ENCODE measurements around the gene LMO4. TPM values are rescaled to one million over a fixed set of nuclear protein-coding genes. Genes with fewer than 3 reads are reported as not detected.

Gene LMO4
- total and polyA plus RNA-seq, 4 donors: 16.8 to 23.2 (median 17.8) TPM

DNA sequence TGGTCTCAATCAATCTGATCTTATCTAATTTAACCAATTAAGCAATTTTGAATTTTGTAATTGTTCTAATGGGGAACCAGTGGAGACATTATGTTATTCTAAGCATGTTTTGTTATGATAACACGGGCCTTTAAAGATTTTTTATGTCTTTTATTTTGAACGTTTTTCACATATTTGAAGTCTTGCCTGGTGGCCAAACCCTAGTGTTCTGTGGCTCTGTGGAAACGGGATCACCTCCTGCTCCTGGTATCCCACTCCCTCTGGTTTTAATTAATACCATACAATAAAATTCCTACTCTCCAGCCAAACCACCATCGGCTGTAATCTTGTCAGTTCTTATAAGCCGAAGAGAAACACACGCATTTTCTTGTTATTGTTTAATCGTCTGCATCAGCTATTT, 22.9 kb upstream of the LMO4 start:
- no peak overlapping the region for H3K4me3 ChIP-seq (ENCODE audit: low read depth in 1 of 3, low read length in 3 of 3)
- H3K27me3 ChIP-seq (ENCODE audit: control insufficient read depth in 4 of 4, insufficient read depth in 4 of 4, low read length in 3 of 4): peaks cover 0 to 4% (median 0%) of the 10 kb centered on the region in 4 donors
- no peaks in the 10 kb centered on the region for H3K4me1 ChIP-seq (ENCODE audit: control insufficient read depth in 4 of 4, insufficient read depth in 4 of 4, low read length in 3 of 4)
- TF ChIP-seq, protein P1, sequence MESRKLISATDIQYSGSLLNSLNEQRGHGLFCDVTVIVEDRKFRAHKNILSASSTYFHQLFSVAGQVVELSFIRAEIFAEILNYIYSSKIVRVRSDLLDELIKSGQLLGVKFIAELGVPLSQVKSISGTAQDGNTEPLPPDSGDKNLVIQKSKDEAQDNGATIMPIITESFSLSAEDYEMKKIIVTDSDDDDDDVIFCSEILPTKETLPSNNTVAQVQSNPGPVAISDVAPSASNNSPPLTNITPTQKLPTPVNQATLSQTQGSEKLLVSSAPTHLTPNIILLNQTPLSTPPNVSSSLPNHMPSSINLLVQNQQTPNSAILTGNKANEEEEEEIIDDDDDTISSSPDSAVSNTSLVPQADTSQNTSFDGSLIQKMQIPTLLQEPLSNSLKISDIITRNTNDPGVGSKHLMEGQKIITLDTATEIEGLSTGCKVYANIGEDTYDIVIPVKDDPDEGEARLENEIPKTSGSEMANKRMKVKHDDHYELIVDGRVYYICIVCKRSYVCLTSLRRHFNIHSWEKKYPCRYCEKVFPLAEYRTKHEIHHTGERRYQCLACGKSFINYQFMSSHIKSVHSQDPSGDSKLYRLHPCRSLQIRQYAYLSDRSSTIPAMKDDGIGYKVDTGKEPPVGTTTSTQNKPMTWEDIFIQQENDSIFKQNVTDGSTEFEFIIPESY (IDR thresholded peaks at IDR 0.05): no peak
- no peak for TF ChIP-seq EGR1 (IDR thresholded peaks at IDR 0.05; ENCODE audit: low read depth in 2 of 2)
- no peak for TF ChIP-seq HNF4A (conservative IDR thresholded peaks at IDR 0.05)
- TF ChIP-seq TAF1 (conservative IDR thresholded peaks at IDR 0.05): no peak
- TF ChIP-seq RXRA (IDR thresholded peaks at IDR 0.05): no peak
- TF ChIP-seq, protein P2, sequence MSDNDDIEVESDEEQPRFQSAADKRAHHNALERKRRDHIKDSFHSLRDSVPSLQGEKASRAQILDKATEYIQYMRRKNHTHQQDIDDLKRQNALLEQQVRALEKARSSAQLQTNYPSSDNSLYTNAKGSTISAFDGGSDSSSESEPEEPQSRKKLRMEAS (IDR thresholded peaks at IDR 0.05): no peak
- WGBS: 79% methylated on average over 7 of the region's 7 CpGs
- no peaks in the 10 kb centered on the region for H3K9me3 ChIP-seq (ENCODE audit: control insufficient read depth in 4 of 4, low read length in 3 of 4)
- H3K36me3 ChIP-seq (ENCODE audit: control insufficient read depth in 4 of 4, insufficient read depth in 3 of 4, low read depth in 1 of 4, low read length in 3 of 4): no peaks in the 10 kb centered on the region
- H3K9ac ChIP-seq (ENCODE audit: low read depth in 1 of 2, low read length in 2 of 2): no peak overlapping the region
- no peak overlapping the region for H3K27ac ChIP-seq (ENCODE audit: low read depth in 1 of 2, low read length in 2 of 2)
- no peak for DNase-seq (ENCODE audit: low spot score)

- no peak for DNase-seq (ENCODE audit: low spot score)
- no peak overlapping the region for H3K4me3 ChIP-seq (ENCODE audit: low read depth in 1 of 3, low read length in 3 of 3)
- 89% methylated on average over 8 of the region's 8 CpGs for WGBS
Measured at GRCh38 chr1:87307306-87307705, 21.4 kb upstream of the LMO4 start.

More at GRCh38 chr1:87307306-87307705, 21.4 kb upstream of the LMO4 start:
- Histone ChIP-seq H3K27me3 (ENCODE audit: control insufficient read depth in 4 of 4, insufficient read depth in 4 of 4, low read length in 3 of 4) (peaks cover 0 to 4% (median 0%) of the 10 kb centered on the region in 4 donors), H3K27ac (ENCODE audit: low read depth in 1 of 2, low read length in 2 of 2) (no peak overlapping the region), H3K36me3 (ENCODE audit: control insufficient read depth in 4 of 4, insufficient read depth in 3 of 4, low read depth in 1 of 4, low read length in 3 of 4) (no peaks in the 10 kb centered on the region), H3K9ac (ENCODE audit: low read depth in 1 of 2, low read length in 2 of 2) (no peak overlapping the region), H3K4me1 (ENCODE audit: control insufficient read depth in 4 of 4, insufficient read depth in 4 of 4, low read length in 3 of 4) (no peaks in the 10 kb centered on the region), H3K9me3 (ENCODE audit: control insufficient read depth in 4 of 4, low read length in 3 of 4) (no peaks in the 10 kb centered on the region)
- no peak for TF ChIP-seq FOXA1 (IDR thresholded peaks at IDR 0.05)
- TF ChIP-seq RAD21 (IDR thresholded peaks at IDR 0.05): no peak
- no peak for TF ChIP-seq NR2F2 (IDR thresholded peaks at IDR 0.05)
- TF ChIP-seq, protein P2 (IDR thresholded peaks at IDR 0.05): no peak
- TF ChIP-seq, protein P3, sequence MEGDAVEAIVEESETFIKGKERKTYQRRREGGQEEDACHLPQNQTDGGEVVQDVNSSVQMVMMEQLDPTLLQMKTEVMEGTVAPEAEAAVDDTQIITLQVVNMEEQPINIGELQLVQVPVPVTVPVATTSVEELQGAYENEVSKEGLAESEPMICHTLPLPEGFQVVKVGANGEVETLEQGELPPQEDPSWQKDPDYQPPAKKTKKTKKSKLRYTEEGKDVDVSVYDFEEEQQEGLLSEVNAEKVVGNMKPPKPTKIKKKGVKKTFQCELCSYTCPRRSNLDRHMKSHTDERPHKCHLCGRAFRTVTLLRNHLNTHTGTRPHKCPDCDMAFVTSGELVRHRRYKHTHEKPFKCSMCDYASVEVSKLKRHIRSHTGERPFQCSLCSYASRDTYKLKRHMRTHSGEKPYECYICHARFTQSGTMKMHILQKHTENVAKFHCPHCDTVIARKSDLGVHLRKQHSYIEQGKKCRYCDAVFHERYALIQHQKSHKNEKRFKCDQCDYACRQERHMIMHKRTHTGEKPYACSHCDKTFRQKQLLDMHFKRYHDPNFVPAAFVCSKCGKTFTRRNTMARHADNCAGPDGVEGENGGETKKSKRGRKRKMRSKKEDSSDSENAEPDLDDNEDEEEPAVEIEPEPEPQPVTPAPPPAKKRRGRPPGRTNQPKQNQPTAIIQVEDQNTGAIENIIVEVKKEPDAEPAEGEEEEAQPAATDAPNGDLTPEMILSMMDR (IDR thresholded peaks at IDR 0.05; ENCODE audit: low read depth, low read length, missing input control): no peak
- TF ChIP-seq, protein P4, sequence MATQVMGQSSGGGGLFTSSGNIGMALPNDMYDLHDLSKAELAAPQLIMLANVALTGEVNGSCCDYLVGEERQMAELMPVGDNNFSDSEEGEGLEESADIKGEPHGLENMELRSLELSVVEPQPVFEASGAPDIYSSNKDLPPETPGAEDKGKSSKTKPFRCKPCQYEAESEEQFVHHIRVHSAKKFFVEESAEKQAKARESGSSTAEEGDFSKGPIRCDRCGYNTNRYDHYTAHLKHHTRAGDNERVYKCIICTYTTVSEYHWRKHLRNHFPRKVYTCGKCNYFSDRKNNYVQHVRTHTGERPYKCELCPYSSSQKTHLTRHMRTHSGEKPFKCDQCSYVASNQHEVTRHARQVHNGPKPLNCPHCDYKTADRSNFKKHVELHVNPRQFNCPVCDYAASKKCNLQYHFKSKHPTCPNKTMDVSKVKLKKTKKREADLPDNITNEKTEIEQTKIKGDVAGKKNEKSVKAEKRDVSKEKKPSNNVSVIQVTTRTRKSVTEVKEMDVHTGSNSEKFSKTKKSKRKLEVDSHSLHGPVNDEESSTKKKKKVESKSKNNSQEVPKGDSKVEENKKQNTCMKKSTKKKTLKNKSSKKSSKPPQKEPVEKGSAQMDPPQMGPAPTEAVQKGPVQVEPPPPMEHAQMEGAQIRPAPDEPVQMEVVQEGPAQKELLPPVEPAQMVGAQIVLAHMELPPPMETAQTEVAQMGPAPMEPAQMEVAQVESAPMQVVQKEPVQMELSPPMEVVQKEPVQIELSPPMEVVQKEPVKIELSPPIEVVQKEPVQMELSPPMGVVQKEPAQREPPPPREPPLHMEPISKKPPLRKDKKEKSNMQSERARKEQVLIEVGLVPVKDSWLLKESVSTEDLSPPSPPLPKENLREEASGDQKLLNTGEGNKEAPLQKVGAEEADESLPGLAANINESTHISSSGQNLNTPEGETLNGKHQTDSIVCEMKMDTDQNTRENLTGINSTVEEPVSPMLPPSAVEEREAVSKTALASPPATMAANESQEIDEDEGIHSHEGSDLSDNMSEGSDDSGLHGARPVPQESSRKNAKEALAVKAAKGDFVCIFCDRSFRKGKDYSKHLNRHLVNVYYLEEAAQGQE (IDR thresholded peaks at IDR 0.05): no peak
- no peak for TF ChIP-seq JUND (IDR thresholded peaks at IDR 0.05)
- no peak for TF ChIP-seq HNF4A (conservative IDR thresholded peaks at IDR 0.05)
- no peak for TF ChIP-seq HNF4G (IDR thresholded peaks at IDR 0.05)
- TF ChIP-seq YY1 (IDR thresholded peaks at IDR 0.05): no peak
- TF ChIP-seq EGR1 (IDR thresholded peaks at IDR 0.05; ENCODE audit: low read depth in 2 of 2): no peak
- no peak for TF ChIP-seq RXRA (IDR thresholded peaks at IDR 0.05)
- no peak for TF ChIP-seq GABPA (IDR thresholded peaks at IDR 0.05 in 1 of 2, conservative IDR thresholded peaks at IDR 0.05 in 1 of 2)
- TF ChIP-seq, protein P1 (IDR thresholded peaks at IDR 0.05): no peak
- TF ChIP-seq SP1 (IDR thresholded peaks at IDR 0.05): no peak
- no peak for TF ChIP-seq FOXA2 (IDR thresholded peaks at IDR 0.05)
- TF ChIP-seq TAF1 (conservative IDR thresholded peaks at IDR 0.05): no peak
- TF ChIP-seq ATF3 (IDR thresholded peaks at IDR 0.05): no peak
